ENCODE measurements around the gene CCDC170. TPM values are rescaled to one million over a fixed set of nuclear protein-coding genes. Genes with fewer than 3 reads are reported as not detected.
"Not testable (repeated sequence)": the region's sequence is repeated elsewhere in the genome, so short reads cannot be mapped to it uniquely, and the experiment has no call there.

The CCDC170 gene
- total RNA-seq, 1 donor from 2014 or later, result not detected

DNA sequence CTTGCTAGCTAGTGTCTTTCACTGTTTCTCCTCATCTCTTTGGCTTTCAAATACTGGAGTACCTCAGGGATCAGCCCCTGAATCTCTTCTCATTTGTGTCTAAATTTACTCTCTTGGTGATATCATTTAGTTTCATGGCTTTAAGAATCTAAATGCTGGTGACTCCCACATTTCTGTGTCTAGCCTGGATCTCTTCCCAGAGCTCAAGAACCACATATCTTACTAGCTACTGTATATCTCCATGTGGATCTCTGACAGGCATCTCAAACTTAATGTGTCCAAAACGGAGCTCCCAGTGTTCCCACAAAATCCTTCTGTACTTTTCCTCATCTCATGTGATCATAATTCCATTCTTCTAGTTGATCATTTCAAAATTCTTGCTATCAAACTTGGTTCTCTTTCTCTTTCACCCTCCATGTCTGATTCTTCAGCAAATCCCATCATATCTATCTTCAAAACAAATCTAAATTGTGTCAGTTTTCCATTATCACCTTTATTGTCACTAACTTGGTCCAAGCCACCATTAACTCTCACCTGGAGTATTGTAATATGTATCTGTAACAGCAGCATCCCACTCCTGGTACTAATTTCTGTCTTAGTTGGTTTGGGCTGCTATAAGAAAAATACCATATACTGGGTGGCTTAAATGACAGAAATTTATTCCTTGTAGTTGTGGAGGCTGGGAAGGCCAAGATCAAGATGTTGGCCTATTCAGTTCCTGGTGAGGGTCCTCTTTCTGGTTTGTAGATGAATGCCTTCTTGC, 45.9 kb downstream of the CCDC170 start:
- no peaks in the 10 kb centered on the region for H3K36me3 ChIP-seq (ENCODE audit: control insufficient read depth, insufficient read depth, low read length)
- DNase-seq (ENCODE audit: low read depth), result no peak
- no peaks in the 10 kb centered on the region for H3K27me3 ChIP-seq (ENCODE audit: control insufficient read depth, insufficient read depth, low read length)
- H3K4me3 ChIP-seq (ENCODE audit: low read depth, low read length), result no peak overlapping the region
- TF ChIP-seq, protein P1, sequence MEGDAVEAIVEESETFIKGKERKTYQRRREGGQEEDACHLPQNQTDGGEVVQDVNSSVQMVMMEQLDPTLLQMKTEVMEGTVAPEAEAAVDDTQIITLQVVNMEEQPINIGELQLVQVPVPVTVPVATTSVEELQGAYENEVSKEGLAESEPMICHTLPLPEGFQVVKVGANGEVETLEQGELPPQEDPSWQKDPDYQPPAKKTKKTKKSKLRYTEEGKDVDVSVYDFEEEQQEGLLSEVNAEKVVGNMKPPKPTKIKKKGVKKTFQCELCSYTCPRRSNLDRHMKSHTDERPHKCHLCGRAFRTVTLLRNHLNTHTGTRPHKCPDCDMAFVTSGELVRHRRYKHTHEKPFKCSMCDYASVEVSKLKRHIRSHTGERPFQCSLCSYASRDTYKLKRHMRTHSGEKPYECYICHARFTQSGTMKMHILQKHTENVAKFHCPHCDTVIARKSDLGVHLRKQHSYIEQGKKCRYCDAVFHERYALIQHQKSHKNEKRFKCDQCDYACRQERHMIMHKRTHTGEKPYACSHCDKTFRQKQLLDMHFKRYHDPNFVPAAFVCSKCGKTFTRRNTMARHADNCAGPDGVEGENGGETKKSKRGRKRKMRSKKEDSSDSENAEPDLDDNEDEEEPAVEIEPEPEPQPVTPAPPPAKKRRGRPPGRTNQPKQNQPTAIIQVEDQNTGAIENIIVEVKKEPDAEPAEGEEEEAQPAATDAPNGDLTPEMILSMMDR (IDR thresholded peaks at IDR 0.05; ENCODE audit: insufficient read depth, low read length, poor library complexity, severe bottlenecking), result no peak

GRCh38 chr6:151544453-151544852, 50.6 kb downstream of the CCDC170 start:
- DNase-seq (ENCODE audit: low read depth), result no peak

DNA sequence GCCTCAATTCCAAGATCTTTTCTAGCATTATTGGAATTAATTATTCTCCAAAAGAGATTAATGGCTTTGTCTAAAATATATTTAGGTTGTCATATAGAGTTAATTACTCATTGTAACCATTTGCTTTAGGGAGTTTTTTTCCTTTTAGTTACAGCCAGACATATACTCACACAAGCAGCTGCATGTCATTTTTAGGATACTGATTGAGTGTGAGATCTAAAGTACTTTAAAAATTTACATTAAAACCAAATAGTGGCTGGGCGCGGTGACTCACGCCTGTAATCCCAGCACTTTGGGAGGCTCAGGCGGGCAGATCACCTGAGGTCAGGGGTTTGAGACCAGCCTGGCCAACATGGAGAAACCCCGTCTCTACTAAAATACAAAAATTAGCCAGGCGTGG, 51.1 kb downstream of the CCDC170 start:
- H3K4me3 ChIP-seq (ENCODE audit: low read depth, low read length); H3K27me3 ChIP-seq (ENCODE audit: control insufficient read depth, insufficient read depth, low read length); H3K36me3 ChIP-seq (ENCODE audit: control insufficient read depth, insufficient read depth, low read length); DNase-seq (ENCODE audit: low read depth): not testable (repeated sequence)

More at GRCh38 chr6:151544453-151544852, 50.6 kb downstream of the CCDC170 start:
- Histone ChIP-seq H3K4me3 (ENCODE audit: low read depth, low read length) (no peak overlapping the region), H3K36me3 (ENCODE audit: control insufficient read depth, insufficient read depth, low read length) (no peaks in the 10 kb centered on the region), H3K27me3 (ENCODE audit: control insufficient read depth, insufficient read depth, low read length) (no peaks in the 10 kb centered on the region)
- TF ChIP-seq, protein P1 (IDR thresholded peaks at IDR 0.05; ENCODE audit: insufficient read depth, low read length, poor library complexity, severe bottlenecking), result no peak

GRCh38 chr6:151546941-151547659, 53.3 kb downstream of the CCDC170 start:
- H3K36me3 ChIP-seq (ENCODE audit: control insufficient read depth, insufficient read depth, low read length), result no peaks in the 10 kb centered on the region
- H3K27me3 ChIP-seq (ENCODE audit: control insufficient read depth, insufficient read depth, low read length), result no peaks in the 10 kb centered on the region
- TF ChIP-seq, protein P1 (IDR thresholded peaks at IDR 0.05; ENCODE audit: insufficient read depth, low read length, poor library complexity, severe bottlenecking), result no peak
- DNase-seq (ENCODE audit: low read depth), result no peak
- no peak overlapping the region for H3K4me3 ChIP-seq (ENCODE audit: low read depth, low read length)

DNA sequence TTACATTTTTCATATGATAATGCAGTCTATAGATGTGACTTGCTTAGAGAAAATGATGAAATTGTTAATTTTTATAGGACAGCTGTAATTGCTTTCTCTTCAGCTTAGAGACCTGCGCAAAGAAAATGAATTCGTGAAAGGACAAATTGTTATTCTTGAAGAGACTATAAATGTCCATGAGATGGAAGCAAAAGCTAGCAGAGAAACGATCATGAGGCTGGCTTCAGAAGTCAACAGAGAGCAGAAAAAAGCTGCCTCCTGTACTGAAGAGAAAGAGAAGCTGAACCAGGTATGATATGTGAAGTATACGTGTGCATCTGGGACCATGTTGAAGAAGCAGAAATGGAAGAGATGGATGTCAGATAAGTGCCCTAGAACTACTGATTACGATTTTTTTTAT, 54.4 kb downstream of the CCDC170 start:
- Histone ChIP-seq H3K4me3 (ENCODE audit: low read depth, low read length) (no peak overlapping the region), H3K36me3 (ENCODE audit: control insufficient read depth, insufficient read depth, low read length) (no peaks in the 10 kb centered on the region), H3K27me3 (ENCODE audit: control insufficient read depth, insufficient read depth, low read length) (no peaks in the 10 kb centered on the region)
- DNase-seq (ENCODE audit: low read depth), result no peak
- TF ChIP-seq, protein P1 (IDR thresholded peaks at IDR 0.05; ENCODE audit: insufficient read depth, low read length, poor library complexity, severe bottlenecking), result no peak

DNA sequence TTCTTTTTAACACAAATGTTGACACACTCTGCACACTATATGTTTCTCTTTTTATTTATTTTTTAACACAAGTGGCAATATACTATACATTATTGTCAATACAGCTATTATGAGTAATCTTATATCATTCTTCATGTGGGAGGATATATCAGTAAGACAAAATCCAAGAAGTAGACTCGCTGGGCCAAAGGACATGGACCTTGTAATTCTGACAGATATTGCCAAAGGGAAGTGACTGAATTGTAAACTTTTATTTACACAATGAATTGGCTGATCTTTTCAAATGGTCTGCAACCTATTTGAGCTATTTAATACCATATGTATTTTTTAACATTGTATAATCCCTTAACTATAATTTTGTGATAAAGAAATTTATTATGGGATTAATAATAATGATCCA, 56.0 kb downstream of the CCDC170 start:
- Histone ChIP-seq H3K36me3 (ENCODE audit: control insufficient read depth, insufficient read depth, low read length) (no peaks in the 10 kb centered on the region), H3K27me3 (ENCODE audit: control insufficient read depth, insufficient read depth, low read length) (no peaks in the 10 kb centered on the region), H3K4me3 (ENCODE audit: low read depth, low read length) (no peak overlapping the region)
- no peak for DNase-seq (ENCODE audit: low read depth)
- TF ChIP-seq, protein P1 (IDR thresholded peaks at IDR 0.05; ENCODE audit: insufficient read depth, low read length, poor library complexity, severe bottlenecking), result no peak
